Thymus (tissue), 11 donors: ENCODE measurements around the gene MEA1. TPM values are rescaled to one million over a fixed set of nuclear protein-coding genes. Genes with fewer than 3 reads are reported as not detected.
A peak's percentile ranks its signal among the peaks of the same experiment; 100 is the strongest.

Source experiments
- DNase-seq, 9 donors: peaks; one replicate each; pipeline ENCODE4 v3.0.0-alpha.2; 2013; ENCODE audit warnings: low spot score in 9 of 9, low read depth in 6 of 9, missing footprints in 1 of 9
- H3K27ac ChIP-seq, 2 donors: one replicate each; pipeline ENCODE4 v1.5.1; 2013; ENCODE audit warnings: control low read depth in 1 of 2, low read depth in 1 of 2, low read length in 1 of 2, mild to moderate bottlenecking in 1 of 2, moderate library complexity in 1 of 2
- H3K27me3 ChIP-seq, 2 donors: one replicate each; pipeline ENCODE4 v1.5.1; 2013; ENCODE audit warnings: low read length in 1 of 2; ENCODE audit not compliant: control insufficient read depth in 2 of 2, insufficient read depth in 1 of 2
- H3K36me3 ChIP-seq, 2 donors: one replicate each; pipeline ENCODE4 v1.5.1; 2013; ENCODE audit warnings: low read length in 1 of 2, mild to moderate bottlenecking in 1 of 2, moderate library complexity in 1 of 2; ENCODE audit not compliant: control insufficient read depth in 2 of 2, insufficient read depth in 2 of 2
- H3K4me1 ChIP-seq, 2 donors: one replicate each; pipeline ENCODE4 v1.5.1; 2013; ENCODE audit warnings: low read length in 2 of 2; ENCODE audit not compliant: control insufficient read depth in 2 of 2, insufficient read depth in 2 of 2
- H3K4me3 ChIP-seq, 2 donors: one replicate each; pipeline ENCODE4 v1.5.1; 2013; ENCODE audit warnings: low read length in 2 of 2, control low read depth in 1 of 2, mild to moderate bottlenecking in 1 of 2
- H3K9me3 ChIP-seq, 2 donors: one replicate each; pipeline ENCODE4 v1.5.1; 2013; ENCODE audit warnings: low read length in 1 of 2, mild to moderate bottlenecking in 1 of 2; ENCODE audit not compliant: control insufficient read depth in 2 of 2, insufficient read depth in 1 of 2
- WGBS: extraction: QIAGEN DNeasy Blood & Tissue Kit; methylation state at CpG from one replicate; pipeline ENCODE4 v1.1.7; 2013; 5-methylcytosine and 5-hydroxymethylcytosine counted together
- polyA plus RNA-seq: library from polyadenylated mRNA; stranded (reverse); fragments of 200-250 nt; gene quantifications from one replicate; pipeline ENCODE4 v1.2.3, GENCODE V29; 2013
- total RNA-seq: library from RNA; stranded (reverse); fragments of 120-200 nt; gene quantifications from one replicate; pipeline ENCODE4 v1.2.4, GENCODE V29; 2013
- donor health status: healthy.

The MEA1 gene
- total and polyA plus RNA-seq, 2 donors, result 72.3 to 101 TPM

DNA sequence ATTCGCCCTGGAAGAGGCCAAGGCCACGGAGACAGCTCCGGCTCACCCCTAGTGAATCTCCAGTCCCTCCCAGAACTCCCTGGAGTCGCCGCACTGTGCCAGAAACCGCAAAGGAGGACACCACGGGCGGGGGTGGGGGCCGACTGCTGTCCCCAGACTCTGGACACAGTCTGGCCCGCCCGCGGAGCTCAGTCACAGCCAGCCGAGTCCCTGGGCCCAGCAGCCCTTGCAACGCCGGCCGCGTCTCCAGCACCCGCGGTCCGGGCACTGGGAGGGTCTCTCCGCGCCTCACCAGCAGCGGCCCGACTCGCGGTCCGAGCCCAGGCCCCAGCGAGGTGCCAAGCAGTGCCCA, 35.3 kb downstream of the MEA1 start:
- Histone ChIP-seq H3K27ac (peak overlapping the region; percentile 66 to 98), H3K4me3 (peak overlapping the region; percentile 85 to 99), H3K36me3 (peaks cover 5 to 16% of the 10 kb centered on the region in 2 donors), H3K27me3 (no peaks in the 10 kb centered on the region), H3K4me1 (peaks cover 10 to 34% of the 10 kb centered on the region in 2 donors), H3K9me3 (no peaks in the 10 kb centered on the region)
- no peak for DNase-seq
- 1% methylated on average over 28 of the region's 28 CpGs for WGBS

DNA sequence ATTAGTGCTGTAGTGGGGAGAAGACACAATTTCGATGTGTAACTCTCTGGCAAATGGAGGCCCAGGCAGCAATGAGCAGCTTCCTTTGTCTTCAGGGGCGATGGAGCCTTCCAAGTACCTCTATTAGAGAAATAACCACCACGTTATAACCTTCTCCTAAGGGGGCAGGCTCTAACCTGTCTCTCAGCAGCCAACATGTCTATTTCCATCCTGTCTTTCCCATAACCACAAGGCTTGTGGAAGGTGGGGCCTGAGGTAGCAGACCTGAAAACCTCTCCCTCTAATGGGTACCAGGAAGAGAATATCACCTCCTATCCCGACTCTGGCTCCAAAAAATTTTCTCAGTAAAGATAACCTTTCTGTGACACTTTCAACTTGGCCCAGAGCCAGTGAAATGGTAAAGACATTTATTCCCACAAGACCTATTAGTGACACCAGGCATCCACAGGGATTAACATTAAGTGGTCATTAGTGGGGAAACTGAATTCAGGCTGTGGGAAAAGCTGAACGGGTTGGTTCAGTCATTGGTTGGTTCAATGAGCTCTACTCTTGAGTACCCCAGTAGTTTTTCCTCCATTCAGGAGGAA, 38.7 kb downstream of the MEA1 start:
- Histone ChIP-seq H3K36me3 (peaks cover 5 to 42% of the 10 kb centered on the region in 2 donors), H3K4me3 (no peak overlapping the region), H3K9me3 (no peaks in the 10 kb centered on the region), H3K4me1 (peaks cover 8 to 28% of the 10 kb centered on the region in 2 donors), H3K27ac (no peak overlapping the region), H3K27me3 (no peaks in the 10 kb centered on the region)
- WGBS, result 95% methylated on average over 5 of the region's 5 CpGs
- DNase-seq, result no peak

DNA sequence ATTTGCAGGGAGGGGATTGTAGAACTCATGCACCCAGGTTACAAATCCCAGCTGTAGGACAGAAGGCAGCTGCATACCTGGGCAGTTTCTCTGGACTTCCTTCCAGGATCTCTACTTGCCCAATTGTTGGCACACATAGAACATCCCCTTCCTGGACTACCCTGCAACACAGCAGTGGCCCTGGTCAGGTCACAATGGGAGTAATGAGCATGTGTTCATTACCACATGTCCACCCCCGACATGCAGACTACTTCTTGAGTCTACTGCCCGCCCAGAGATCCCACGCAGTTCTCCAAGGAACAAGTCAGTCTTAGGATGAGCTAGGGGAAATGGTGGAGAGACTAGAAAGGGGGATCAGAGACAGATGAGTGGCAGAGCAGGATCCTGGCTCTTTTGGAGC, 39.8 kb downstream of the MEA1 start:
- H3K4me1 ChIP-seq, result peaks cover 3 to 20% of the 10 kb centered on the region in 2 donors
- 99% methylated on average over 3 of the region's 3 CpGs for WGBS
- peaks cover 12 to 53% of the 10 kb centered on the region in 2 donors for H3K36me3 ChIP-seq
- no peaks in the 10 kb centered on the region for H3K27me3 ChIP-seq
- no peak for DNase-seq
- H3K9me3 ChIP-seq, result peaks cover 0 to 2% of the 10 kb centered on the region in 2 donors
- no peak overlapping the region for H3K27ac ChIP-seq
- no peak overlapping the region for H3K4me3 ChIP-seq

DNA sequence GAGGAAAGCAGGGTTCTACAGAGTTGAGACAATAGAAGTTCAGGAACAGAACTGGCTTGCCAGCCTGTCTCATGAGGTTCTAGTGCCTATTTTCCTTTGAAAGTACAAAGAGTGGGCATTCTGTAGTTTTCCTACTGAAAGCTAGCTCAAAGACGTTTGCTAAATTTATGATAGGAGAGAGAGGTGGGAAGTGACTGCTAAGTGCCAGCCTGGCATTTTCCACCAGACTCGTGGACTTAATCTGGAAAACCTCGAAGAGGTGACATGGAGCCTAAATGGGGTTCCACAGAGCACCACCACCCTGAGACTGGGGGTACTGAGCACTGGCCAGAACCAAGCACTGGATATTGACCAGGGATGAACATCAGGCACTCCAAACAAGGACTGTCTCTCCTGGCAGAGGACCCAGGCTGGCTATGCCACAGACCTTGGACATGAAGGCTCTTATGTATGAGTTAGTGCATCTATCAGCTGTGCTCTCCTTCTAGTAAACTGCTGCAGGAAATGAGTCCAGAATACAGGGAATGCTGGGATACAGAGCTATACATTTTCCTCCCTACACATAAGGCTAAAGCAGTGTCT, 41.9 kb downstream of the MEA1 start:
- Histone ChIP-seq H3K27me3 (no peaks in the 10 kb centered on the region), H3K36me3 (peaks cover 27 to 70% of the 10 kb centered on the region in 2 donors), H3K4me3 (no peak overlapping the region), H3K9me3 (peaks cover 0 to 2% of the 10 kb centered on the region in 2 donors), H3K27ac (no peak overlapping the region), H3K4me1 (peaks cover 0 to 5% of the 10 kb centered on the region in 2 donors)
- DNase-seq, result no peak
- WGBS, result 93% methylated on average over 3 of the region's 3 CpGs

DNA sequence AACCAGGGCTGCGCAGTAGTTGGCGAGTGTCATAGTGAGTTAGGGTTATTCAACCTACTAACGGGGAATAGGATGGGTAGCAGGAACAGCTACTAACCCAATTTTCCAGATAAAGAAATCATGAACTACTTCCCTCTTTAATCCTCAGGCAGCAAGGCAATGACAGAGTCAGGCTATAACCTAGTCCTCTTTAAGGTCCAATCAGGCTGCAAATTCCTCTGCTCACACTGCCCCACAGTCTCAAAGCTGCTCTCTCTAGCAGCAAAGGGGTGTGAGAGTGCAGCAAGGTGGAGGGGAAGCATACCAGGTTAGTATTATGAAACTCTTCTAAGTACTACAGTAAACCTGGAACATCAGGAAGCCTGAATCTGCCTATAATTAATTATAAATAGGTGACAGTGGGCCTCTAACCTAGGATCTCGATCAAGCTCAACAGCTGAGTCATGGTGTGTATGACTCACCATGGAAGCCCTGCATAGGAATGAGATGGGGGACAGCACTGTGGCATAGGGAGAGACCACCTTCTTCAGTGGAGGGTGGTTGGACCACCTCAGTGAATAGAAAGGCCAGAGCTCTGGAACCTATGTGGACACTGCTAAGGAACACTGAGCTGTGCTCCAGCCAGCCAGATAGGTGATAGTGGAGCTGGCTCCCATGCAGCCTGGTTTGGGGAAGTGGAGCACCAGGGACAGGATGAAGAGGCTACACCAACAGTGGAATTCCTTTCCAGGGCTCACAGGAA, 42.7 kb downstream of the MEA1 start:
- Histone ChIP-seq H3K4me1 (peaks cover 0 to 5% of the 10 kb centered on the region in 2 donors), H3K9me3 (peaks cover 0 to 2% of the 10 kb centered on the region in 2 donors), H3K36me3 (peaks cover 35 to 77% of the 10 kb centered on the region in 2 donors), H3K4me3 (no peak overlapping the region), H3K27ac (no peak overlapping the region), H3K27me3 (no peaks in the 10 kb centered on the region)
- no peak for DNase-seq
- 87% methylated on average over 4 of the region's 4 CpGs for WGBS

DNA sequence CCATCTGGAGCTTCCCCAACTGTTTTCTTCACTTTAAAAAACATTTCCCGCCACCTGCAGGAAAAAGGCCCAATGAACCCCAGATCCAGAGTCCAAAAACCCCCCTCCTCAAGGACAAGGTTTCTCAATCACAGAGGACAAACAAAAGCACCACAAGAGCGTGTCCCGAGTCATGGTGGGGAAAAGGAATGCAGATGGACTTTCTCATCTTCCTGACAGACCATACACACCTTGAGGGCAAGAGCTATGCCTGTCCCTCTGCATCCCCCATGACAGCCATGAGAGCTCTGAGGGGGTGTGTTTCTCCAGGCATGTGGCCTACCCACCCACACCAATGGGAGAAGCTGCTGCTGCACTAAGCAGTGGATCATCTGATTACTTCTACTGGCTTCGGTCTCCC, 43.8 kb downstream of the MEA1 start:
- H3K4me1 ChIP-seq, result peaks cover 0 to 3% of the 10 kb centered on the region in 2 donors
- no peak for DNase-seq
- H3K27me3 ChIP-seq, result no peaks in the 10 kb centered on the region
- H3K36me3 ChIP-seq, result peaks cover 46 to 84% of the 10 kb centered on the region in 2 donors
- H3K9me3 ChIP-seq, result peaks cover 0 to 2% of the 10 kb centered on the region in 2 donors
- H3K27ac ChIP-seq, result no peak overlapping the region
- WGBS, result 96% methylated on average over 4 of the region's 4 CpGs
- no peak overlapping the region for H3K4me3 ChIP-seq

DNA sequence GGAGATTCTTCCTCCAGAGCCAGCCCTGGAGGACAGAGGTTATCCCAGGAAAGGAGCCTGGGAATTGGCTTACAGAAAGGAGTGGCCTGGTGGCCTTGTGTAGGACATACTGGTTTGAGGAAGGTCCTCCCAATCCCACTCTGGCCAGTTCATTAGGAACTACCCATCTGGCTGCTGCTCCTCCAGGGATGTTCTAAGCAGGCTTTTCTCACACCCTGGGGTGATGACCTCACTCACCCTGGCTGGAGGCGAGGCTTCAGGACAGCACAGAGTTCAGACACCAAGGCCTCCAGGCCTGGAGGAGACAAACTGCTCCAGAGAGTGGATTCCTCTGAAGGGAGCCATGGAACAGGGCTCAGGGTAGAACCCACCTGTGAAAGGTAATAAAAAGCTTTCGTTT, 44.3 kb downstream of the MEA1 start:
- Histone ChIP-seq H3K27ac (no peak overlapping the region), H3K36me3 (peaks cover 51 to 85% of the 10 kb centered on the region in 2 donors), H3K27me3 (no peaks in the 10 kb centered on the region), H3K9me3 (peaks cover 0 to 2% of the 10 kb centered on the region in 2 donors), H3K4me3 (no peak overlapping the region), H3K4me1 (peaks cover 0 to 5% of the 10 kb centered on the region in 2 donors)
- WGBS, result 98% methylated on average over 2 of the region's 2 CpGs
- DNase-seq, result no peak

DNA sequence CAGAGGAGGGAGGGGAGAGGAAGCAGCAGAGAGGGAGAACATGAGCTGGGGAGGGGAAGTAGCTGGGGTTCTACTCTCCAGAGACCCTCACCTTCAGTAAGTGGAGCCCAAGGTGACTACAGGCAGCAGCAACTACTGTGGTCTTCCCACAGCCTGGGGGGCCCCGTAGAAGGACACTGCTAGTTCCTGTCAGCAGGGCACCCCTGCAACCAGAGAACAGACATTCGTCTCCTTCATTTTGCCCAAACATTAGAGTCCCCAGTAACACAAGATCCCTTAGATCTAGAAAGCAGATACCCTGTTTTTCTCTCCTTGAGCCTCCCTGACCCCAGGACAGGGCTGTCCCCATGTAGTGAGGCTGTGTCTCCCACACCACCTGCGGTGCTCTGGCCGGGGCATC, 45.0 kb downstream of the MEA1 start:
- Histone ChIP-seq H3K4me1 (peaks cover 4 to 12% of the 10 kb centered on the region in 2 donors), H3K27me3 (no peaks in the 10 kb centered on the region), H3K4me3 (no peak overlapping the region), H3K36me3 (peaks cover 53 to 86% of the 10 kb centered on the region in 2 donors), H3K9me3 (peaks cover 0 to 2% of the 10 kb centered on the region in 2 donors), H3K27ac (peak overlapping the region in 1 of 2 donors; percentile 37)
- WGBS, result 83% methylated on average over 4 of the region's 4 CpGs
- DNase-seq, result no peak

DNA sequence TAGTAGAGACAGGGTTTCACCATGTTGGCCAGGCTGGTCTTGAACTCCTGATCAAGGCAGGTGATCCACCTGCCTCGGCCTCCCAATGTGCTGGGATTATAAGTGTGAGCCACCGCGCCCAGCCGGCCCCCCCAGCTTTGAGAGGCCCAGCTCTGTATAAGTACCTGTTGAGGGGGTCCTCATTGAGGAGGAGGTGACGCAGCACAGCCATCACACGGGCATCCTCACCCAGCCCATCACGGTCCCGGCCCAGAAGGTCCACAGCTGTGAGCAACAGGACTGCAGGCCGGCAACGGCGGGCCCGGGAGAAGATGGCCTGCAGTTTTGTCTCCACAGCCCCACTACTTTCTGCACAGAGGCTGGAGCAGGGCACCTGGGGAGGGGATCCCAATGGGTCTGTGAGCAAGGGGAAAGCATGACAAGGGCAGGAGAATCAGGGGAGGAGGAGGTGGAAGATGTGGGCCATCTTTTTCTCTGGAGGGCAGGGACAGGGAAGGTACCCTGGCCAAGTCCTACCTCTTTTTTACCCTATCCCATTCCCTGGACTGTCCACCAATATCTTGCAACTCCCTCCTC, 45.5 kb downstream of the MEA1 start:
- Histone ChIP-seq H3K4me1 (peaks cover 8 to 17% of the 10 kb centered on the region in 2 donors), H3K4me3 (no peak overlapping the region), H3K27ac (peak overlapping the region in 1 of 2 donors; percentile 37), H3K9me3 (peaks cover 0 to 2% of the 10 kb centered on the region in 2 donors), H3K36me3 (peaks cover 56 to 84% of the 10 kb centered on the region in 2 donors), H3K27me3 (no peaks in the 10 kb centered on the region)
- DNase-seq, result no peak
- 99% methylated on average over 12 of the region's 12 CpGs for WGBS
